ENCODE data around the gene BMP6.

GRCh38 chr6:7803214-7803613 lies 77.3 kb downstream of the BMP6 start:
- TF ChIP-seq, protein P1, sequence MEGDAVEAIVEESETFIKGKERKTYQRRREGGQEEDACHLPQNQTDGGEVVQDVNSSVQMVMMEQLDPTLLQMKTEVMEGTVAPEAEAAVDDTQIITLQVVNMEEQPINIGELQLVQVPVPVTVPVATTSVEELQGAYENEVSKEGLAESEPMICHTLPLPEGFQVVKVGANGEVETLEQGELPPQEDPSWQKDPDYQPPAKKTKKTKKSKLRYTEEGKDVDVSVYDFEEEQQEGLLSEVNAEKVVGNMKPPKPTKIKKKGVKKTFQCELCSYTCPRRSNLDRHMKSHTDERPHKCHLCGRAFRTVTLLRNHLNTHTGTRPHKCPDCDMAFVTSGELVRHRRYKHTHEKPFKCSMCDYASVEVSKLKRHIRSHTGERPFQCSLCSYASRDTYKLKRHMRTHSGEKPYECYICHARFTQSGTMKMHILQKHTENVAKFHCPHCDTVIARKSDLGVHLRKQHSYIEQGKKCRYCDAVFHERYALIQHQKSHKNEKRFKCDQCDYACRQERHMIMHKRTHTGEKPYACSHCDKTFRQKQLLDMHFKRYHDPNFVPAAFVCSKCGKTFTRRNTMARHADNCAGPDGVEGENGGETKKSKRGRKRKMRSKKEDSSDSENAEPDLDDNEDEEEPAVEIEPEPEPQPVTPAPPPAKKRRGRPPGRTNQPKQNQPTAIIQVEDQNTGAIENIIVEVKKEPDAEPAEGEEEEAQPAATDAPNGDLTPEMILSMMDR (conservative IDR thresholded peaks at IDR 0.05; ENCODE audit: low read depth, low read length), result no peak
- TF ChIP-seq EZH2 (IDR thresholded peaks at IDR 0.05; ENCODE audit: borderline replicate concordance, low read depth, low read length, poor library complexity, severe bottlenecking), result no peak
